Activated CD8-positive, alpha-beta T cell treated with anti-CD3 and anti-CD28 coated beads, Interleukin-2, amount 10 ng/mL, durations not matched to agents 7 days and 5 days (primary cell): ENCODE measurements around the gene SEC24C. TPM values are rescaled to one million over a fixed set of nuclear protein-coding genes. Genes with fewer than 3 reads are reported as not detected.
"Not testable (repeated sequence)": the region's sequence is repeated elsewhere in the genome, so short reads cannot be mapped to it uniquely, and the experiment has no call there.

Experiments used
- ATAC-seq: fragments of 150-1000 bp; cut with Tn5 transposase; one replicate; pipeline ENCODE4 v1.10.0; 2021; ENCODE audit warnings: moderate library complexity
- CTCF ChIA-PET: fragments of 350-600 bp; sonication (Branson Sonifier 250); formaldehyde crosslinking; loops from one replicate; lab custom pipeline; 2021; ENCODE audit warnings: antibody characterized with exemption; lab: Charles Lee
- POLR2A ChIA-PET: fragments of 350-600 bp; sonication (Branson Sonifier 250); formaldehyde crosslinking; loops from one replicate; lab custom pipeline; 2021; ENCODE audit warnings: antibody characterized with exemption; lab: Charles Lee
- DNase-seq: peaks from one replicate; pipeline ENCODE4 v3.0.0-alpha.2; 2020
- H3K27ac Mint-ChIP-seq: one replicate; pipeline ENCODE4 v1.8.0; 2021; ENCODE audit warnings: mild to moderate bottlenecking, mixed read lengths
- H3K27me3 Mint-ChIP-seq: one replicate; pipeline ENCODE4 v1.8.0; 2021; ENCODE audit warnings: low read depth, mixed read lengths
- H3K36me3 Mint-ChIP-seq: one replicate; pipeline ENCODE4 v1.8.0; 2021; ENCODE audit warnings: low read depth, mixed read lengths
- H3K4me1 Mint-ChIP-seq: one replicate; pipeline ENCODE4 v1.8.0; 2021; ENCODE audit warnings: low read depth, mixed read lengths
- H3K4me3 Mint-ChIP-seq: one replicate; pipeline ENCODE4 v1.8.0; 2021; ENCODE audit warnings: mild to moderate bottlenecking, mixed read lengths
- H3K9me3 Mint-ChIP-seq: one replicate; pipeline ENCODE4 v1.8.0; 2022; ENCODE audit warnings: mixed read lengths; ENCODE audit not compliant: insufficient read depth
- total RNA-seq, 2 experiments: library from RNA; stranded (reverse); gene quantifications; one replicate each; pipeline ENCODE4 v1.2.3, GENCODE V29; 2021

Gene SEC24C
- total RNA-seq, 2 experiments from 2014 or later = 88.9 to 94.6 TPM

GRCh38 chr10:73713912-73714311 lies 30.3 kb upstream of the SEC24C start:
- H3K27me3 Mint-ChIP-seq, H3K4me1 Mint-ChIP-seq, ATAC-seq, DNase-seq, H3K4me3 Mint-ChIP-seq, POLR2A ChIA-PET, H3K9me3 Mint-ChIP-seq, CTCF ChIA-PET, H3K27ac Mint-ChIP-seq: not testable (repeated sequence)
- H3K36me3 Mint-ChIP-seq = peaks cover 41% of the 10 kb centered on the region

- DNase-seq, H3K27me3 Mint-ChIP-seq, CTCF ChIA-PET, H3K27ac Mint-ChIP-seq, H3K4me1 Mint-ChIP-seq, H3K9me3 Mint-ChIP-seq, ATAC-seq, H3K4me3 Mint-ChIP-seq, POLR2A ChIA-PET: not testable (repeated sequence)
- peaks cover 46% of the 10 kb centered on the region for H3K36me3 Mint-ChIP-seq
These were observed 29.7 kb upstream of the SEC24C start for GRCh38 chr10:73714483-73714882.

- H3K4me1 Mint-ChIP-seq, H3K27me3 Mint-ChIP-seq, H3K27ac Mint-ChIP-seq, DNase-seq, POLR2A ChIA-PET, H3K4me3 Mint-ChIP-seq, H3K9me3 Mint-ChIP-seq, ATAC-seq: not testable (repeated sequence)
- CTCF ChIA-PET = interaction anchor here (1.1 kb wide), 1 partner anchor 71 kb away, joined by 3 read pairs; no protein-coding TSS in a partner anchor
- peaks cover 47% of the 10 kb centered on the region for H3K36me3 Mint-ChIP-seq
These were observed 28.7 kb upstream of the SEC24C start for GRCh38 chr10:73715179-73716156.

GRCh38 chr10:73716251-73716650 lies 27.9 kb upstream of the SEC24C start:
- no peaks in the 10 kb centered on the region for H3K4me1 Mint-ChIP-seq
- H3K9me3 Mint-ChIP-seq = no peaks in the 10 kb centered on the region
- no peaks in the 10 kb centered on the region for H3K27me3 Mint-ChIP-seq
- peaks cover 53% of the 10 kb centered on the region for H3K36me3 Mint-ChIP-seq
- POLR2A ChIA-PET = no interaction called here
- DNase-seq (no peak), ATAC-seq (no peak)
- no peak overlapping the region for H3K4me3 Mint-ChIP-seq
- CTCF ChIA-PET = interaction anchor here (1.1 to 2.5 kb wide), 2 partner anchors 72 to 186 kb away, joined by 3 to 6 read pairs; no protein-coding TSS in a partner anchor
- H3K27ac Mint-ChIP-seq = no peak overlapping the region

GRCh38 chr10:73717556-73717955 lies 26.6 kb upstream of the SEC24C start:
- Mint-ChIP-seq H3K27ac (no peak overlapping the region), H3K4me3 (no peak overlapping the region), H3K36me3 (peaks cover 58% of the 10 kb centered on the region), H3K4me1 (no peaks in the 10 kb centered on the region), H3K9me3 (no peaks in the 10 kb centered on the region), H3K27me3 (no peaks in the 10 kb centered on the region)
- ChIA-PET POLR2A (no interaction called here), CTCF (interaction anchor here (2.5 kb wide), 1 partner anchor 188 kb away, joined by 6 read pairs; no protein-coding TSS in a partner anchor)
- ATAC-seq = no peak
- DNase-seq = no peak

- POLR2A ChIA-PET = interaction anchor here (1.1 kb wide), 1 partner anchor 53 kb away, joined by 3 read pairs; no protein-coding TSS in a partner anchor
- DNase-seq, H3K27ac Mint-ChIP-seq, H3K4me3 Mint-ChIP-seq, H3K27me3 Mint-ChIP-seq, H3K9me3 Mint-ChIP-seq, CTCF ChIA-PET, H3K4me1 Mint-ChIP-seq, ATAC-seq: not testable (repeated sequence)
- H3K36me3 Mint-ChIP-seq = peaks cover 64% of the 10 kb centered on the region
These were observed 23.6 kb upstream of the SEC24C start for GRCh38 chr10:73720561-73720960.

- DNase-seq (no peak), ATAC-seq (no peak)
- H3K9me3 Mint-ChIP-seq = no peaks in the 10 kb centered on the region
- H3K36me3 Mint-ChIP-seq = peaks cover 60% of the 10 kb centered on the region
- no peaks in the 10 kb centered on the region for H3K4me1 Mint-ChIP-seq
- H3K27ac Mint-ChIP-seq = no peak overlapping the region
- H3K27me3 Mint-ChIP-seq = no peaks in the 10 kb centered on the region
- H3K4me3 Mint-ChIP-seq = no peak overlapping the region
- POLR2A ChIA-PET = no interaction called here
- CTCF ChIA-PET = no interaction called here
These were observed 20.7 kb upstream of the SEC24C start for GRCh38 chr10:73723516-73723915.

GRCh38 chr10:73729781-73730152 lies 14.4 kb upstream of the SEC24C start:
- ATAC-seq (peak; percentile 24), DNase-seq (peak; percentile 51)
- POLR2A ChIA-PET = interaction anchor here (0.7 to 2.5 kb wide), 5 partner anchors 13 to 234 kb away, joined by 3 to 27 read pairs (median 10); partner anchors contain the start of genes PPP3CB and SEC24C
- H3K27ac Mint-ChIP-seq = peak overlapping the region; percentile 97
- H3K27me3 Mint-ChIP-seq, H3K9me3 Mint-ChIP-seq: not testable (repeated sequence)
- H3K4me1 Mint-ChIP-seq = peaks cover 16% of the 10 kb centered on the region
- H3K36me3 Mint-ChIP-seq = peaks cover 24% of the 10 kb centered on the region
- CTCF ChIA-PET = interaction anchor here (0.7 to 3.1 kb wide), 5 partner anchors 14 to 52 kb away, joined by 3 to 13 read pairs (median 4); partner anchors contain the start of genes CHCHD1 and SEC24C
- H3K4me3 Mint-ChIP-seq = peak overlapping the region; percentile 92

GRCh38 chr10:73730153-73730906 lies 13.8 kb upstream of the SEC24C start:
- H3K9me3 Mint-ChIP-seq = no peaks in the 10 kb centered on the region
- H3K27me3 Mint-ChIP-seq = no peaks in the 10 kb centered on the region
- H3K27ac Mint-ChIP-seq = peak overlapping the region; percentile 97
- DNase-seq (peak; percentile 94), ATAC-seq (peak; percentile 93)
- POLR2A ChIA-PET = interaction anchor here (0.6 to 2.5 kb wide), 14 partner anchors 11 to 1504 kb away, joined by 3 to 27 read pairs (median 4); partner anchors contain the start of genes CHCHD1, DNAJC9, PPP3CB and SEC24C
- H3K4me3 Mint-ChIP-seq = peak overlapping the region; percentile 92
- H3K4me1 Mint-ChIP-seq = peaks cover 16% of the 10 kb centered on the region
- peaks cover 23% of the 10 kb centered on the region for H3K36me3 Mint-ChIP-seq
- CTCF ChIA-PET = interaction anchor here (0.7 to 3.1 kb wide), 6 partner anchors 13 to 87 kb away, joined by 3 to 13 read pairs (median 6); partner anchors contain the start of genes CHCHD1 and SEC24C

- Mint-ChIP-seq H3K36me3 (peaks cover 18% of the 10 kb centered on the region), H3K4me3 (peak overlapping the region; percentile 92), H3K4me1 (peaks cover 16% of the 10 kb centered on the region), H3K27ac (no peak overlapping the region), H3K27me3 (no peaks in the 10 kb centered on the region), H3K9me3 (no peaks in the 10 kb centered on the region)
- ChIA-PET CTCF (interaction anchor here (1.4 to 3.1 kb wide), 3 partner anchors 12 to 88 kb away, joined by 7 to 13 read pairs (median 7); partner anchors contain the start of gene SEC24C), POLR2A (interaction anchor here (0.7 to 2.5 kb wide), 6 partner anchors 11 to 54 kb away, joined by 3 to 27 read pairs (median 5); partner anchors contain the start of genes SEC24C and ZSWIM8)
- ATAC-seq (no peak), DNase-seq (no peak)
These were observed 12.4 kb upstream of the SEC24C start for GRCh38 chr10:73731588-73732375.
